Liver (tissue), 9 donors: ENCODE results near the gene RCAN2. TPM values are rescaled to one million over a fixed set of nuclear protein-coding genes. Genes with fewer than 3 reads are reported as not detected.

Source experiments
- DNase-seq: peaks from one replicate; pipeline ENCODE4 v3.0.0-alpha.2; 2017; ENCODE audit warnings: low spot score
- H3K27ac ChIP-seq, 2 donors: one replicate each; pipeline ENCODE4 v1.7.0; 2013; ENCODE audit warnings: inconsistent platforms in 2 of 2, low read length in 2 of 2, control low read depth in 1 of 2, low read depth in 1 of 2, mild to moderate bottlenecking in 1 of 2
- H3K27me3 ChIP-seq, 4 donors: one replicate each; pipeline versions ENCODE4 v1.6.1 to v1.7.0; 2013; ENCODE audit warnings: low read length in 3 of 4, inconsistent platforms in 1 of 4, mild to moderate bottlenecking in 1 of 4, moderate library complexity in 1 of 4; ENCODE audit not compliant: control insufficient read depth in 4 of 4, insufficient read depth in 4 of 4
- H3K36me3 ChIP-seq, 4 donors: one replicate each; pipeline versions ENCODE4 v1.6.1 to v1.7.0; 2013; ENCODE audit warnings: low read length in 3 of 4, mild to moderate bottlenecking in 3 of 4, low read depth in 1 of 4, moderate library complexity in 1 of 4; ENCODE audit not compliant: control insufficient read depth in 4 of 4, insufficient read depth in 3 of 4
- H3K4me1 ChIP-seq, 4 donors: one replicate each; pipeline versions ENCODE4 v1.6.1 to v1.7.0; 2013; ENCODE audit warnings: low read length in 3 of 4, mild to moderate bottlenecking in 3 of 4, moderate library complexity in 1 of 4; ENCODE audit not compliant: control insufficient read depth in 4 of 4, insufficient read depth in 4 of 4
- H3K4me3 ChIP-seq, 3 donors: one replicate each; pipeline versions ENCODE4 v1.6.1 to v1.7.0; 2013; ENCODE audit warnings: low read length in 3 of 3, control low read depth in 1 of 3, low read depth in 1 of 3, mild to moderate bottlenecking in 1 of 3
- H3K9ac ChIP-seq, 2 donors: one replicate each; pipeline ENCODE4 v1.7.0; 2013; ENCODE audit warnings: low read length in 2 of 2, mild to moderate bottlenecking in 2 of 2, moderate library complexity in 2 of 2, control low read depth in 1 of 2, low read depth in 1 of 2
- H3K9me3 ChIP-seq, 4 donors: one replicate each; pipeline versions ENCODE4 v1.6.1 to v1.7.0; 2013; ENCODE audit warnings: low read length in 3 of 4; ENCODE audit not compliant: control insufficient read depth in 4 of 4
- EGR1 ChIP-seq, 2 donors: IDR thresholded peaks; 2 replicates each; pipeline ENCODE4 v1.6.1; 2016 to 2018; ENCODE audit warnings: antibody characterized with exemption in 2 of 2, low read depth in 2 of 2
- FOXA1 ChIP-seq: IDR thresholded peaks from 2 replicates; pipeline ENCODE4 v1.6.1; 2016; ENCODE audit warnings: antibody characterized with exemption
- FOXA2 ChIP-seq: IDR thresholded peaks from 2 replicates; pipeline ENCODE4 v1.6.1; 2016; ENCODE audit warnings: antibody characterized with exemption
- GABPA ChIP-seq, 2 donors: IDR thresholded peaks in 1 of 2; conservative IDR thresholded peaks in 1 of 2; 2 replicates each; pipeline ENCODE4 v1.6.1; 2016; ENCODE audit warnings: antibody characterized with exemption in 2 of 2, mild to moderate bottlenecking in 1 of 2, moderate library complexity in 1 of 2
- HNF4A ChIP-seq, 2 donors: conservative IDR thresholded peaks; 2 replicates each; pipeline ENCODE4 v1.6.1; 2016; ENCODE audit warnings: antibody characterized with exemption in 2 of 2, mild to moderate bottlenecking in 2 of 2
- HNF4G ChIP-seq: IDR thresholded peaks from 2 replicates; pipeline ENCODE4 v1.6.1; 2016; ENCODE audit warnings: antibody characterized with exemption
- JUND ChIP-seq, 2 donors: IDR thresholded peaks; 2 replicates each; pipeline ENCODE4 v1.6.1; 2016; ENCODE audit warnings: antibody characterized with exemption in 2 of 2
- NR2F2 ChIP-seq: IDR thresholded peaks from 2 replicates; pipeline ENCODE4 v1.6.1; 2016; ENCODE audit warnings: antibody characterized with exemption
- RAD21 ChIP-seq, 2 donors: IDR thresholded peaks; 2 replicates each; pipeline ENCODE4 v1.6.1; 2016; ENCODE audit warnings: antibody characterized with exemption in 2 of 2, mild to moderate bottlenecking in 2 of 2
- RXRA ChIP-seq, 2 donors: IDR thresholded peaks; 2 replicates each; pipeline ENCODE4 v1.6.1; 2017 to 2018; ENCODE audit warnings: antibody characterized with exemption in 2 of 2, mild to moderate bottlenecking in 1 of 2
- SP1 ChIP-seq: IDR thresholded peaks from 2 replicates; pipeline ENCODE4 v1.6.1; 2018; ENCODE audit warnings: antibody characterized with exemption, mild to moderate bottlenecking
- TAF1 ChIP-seq: conservative IDR thresholded peaks from 2 replicates; pipeline ENCODE4 v1.6.1; 2016; ENCODE audit warnings: antibody characterized with exemption, mild to moderate bottlenecking
- YY1 ChIP-seq: IDR thresholded peaks from 2 replicates; pipeline ENCODE4 v1.6.1; 2016; ENCODE audit warnings: antibody characterized with exemption, mild to moderate bottlenecking
- WGBS: extraction: QIAGEN DNeasy Blood & Tissue Kit; methylation state at CpG from one replicate; pipeline ENCODE4 v1.1.7; 2013; 5-methylcytosine and 5-hydroxymethylcytosine counted together
- polyA plus RNA-seq, 2 donors: library from polyadenylated mRNA; stranded (reverse) in 1 of 2; unstranded in 1 of 2; fragments of 200-250 nt in 1 of 2; fragments of >200 nt in 1 of 2; fragmentation: Nextera tagmentation in 1 of 2; extraction: Ambion mirVana in 1 of 2; gene quantifications; one replicate each; pipeline versions ENCODE4 v1.2.1 to v1.2.3, GENCODE V29; 2013 to 2015
- total RNA-seq, 2 donors: library from RNA; depleted of rRNA; stranded (reverse); fragments of >200 nt; gene quantifications; one replicate each; pipeline ENCODE4 v1.2.3, GENCODE V29; 2014
- TF ChIP-seq, protein P1 (sequence below): IDR thresholded peaks from 2 replicates; pipeline ENCODE4 v1.6.1; 2016; ENCODE audit warnings: antibody characterized with exemption
- TF ChIP-seq, protein P2 (sequence below): IDR thresholded peaks from 2 replicates; pipeline ENCODE4 v1.6.1; 2016; ENCODE audit warnings: antibody characterized with exemption
- TF ChIP-seq, protein P3 (sequence below): IDR thresholded peaks from 2 replicates; pipeline ENCODE4 v1.6.1; 2016; ENCODE audit warnings: antibody characterized with exemption
- TF ChIP-seq, protein P4 (sequence below): fragments of 150-350 bp; IDR thresholded peaks from 2 replicates; pipeline ENCODE4 v1.5.1; 2017; ENCODE audit warnings: improper control_type of control experiment, low read depth, low read length; ENCODE audit not compliant: missing input control
- TF ChIP-seq, protein P5 (sequence below): IDR thresholded peaks from 2 replicates; pipeline ENCODE4 v1.6.1; 2016; ENCODE audit warnings: antibody characterized with exemption, mild to moderate bottlenecking
- donor health status: healthy.
- donor health status: healthy.
- donor health status: healthy.
- donor health status: healthy.
- donor health status: healthy.

RCAN2 gene
- total and polyA plus RNA-seq, 4 donors = 0.19 to 8.2 (median 2.4) TPM

DNA sequence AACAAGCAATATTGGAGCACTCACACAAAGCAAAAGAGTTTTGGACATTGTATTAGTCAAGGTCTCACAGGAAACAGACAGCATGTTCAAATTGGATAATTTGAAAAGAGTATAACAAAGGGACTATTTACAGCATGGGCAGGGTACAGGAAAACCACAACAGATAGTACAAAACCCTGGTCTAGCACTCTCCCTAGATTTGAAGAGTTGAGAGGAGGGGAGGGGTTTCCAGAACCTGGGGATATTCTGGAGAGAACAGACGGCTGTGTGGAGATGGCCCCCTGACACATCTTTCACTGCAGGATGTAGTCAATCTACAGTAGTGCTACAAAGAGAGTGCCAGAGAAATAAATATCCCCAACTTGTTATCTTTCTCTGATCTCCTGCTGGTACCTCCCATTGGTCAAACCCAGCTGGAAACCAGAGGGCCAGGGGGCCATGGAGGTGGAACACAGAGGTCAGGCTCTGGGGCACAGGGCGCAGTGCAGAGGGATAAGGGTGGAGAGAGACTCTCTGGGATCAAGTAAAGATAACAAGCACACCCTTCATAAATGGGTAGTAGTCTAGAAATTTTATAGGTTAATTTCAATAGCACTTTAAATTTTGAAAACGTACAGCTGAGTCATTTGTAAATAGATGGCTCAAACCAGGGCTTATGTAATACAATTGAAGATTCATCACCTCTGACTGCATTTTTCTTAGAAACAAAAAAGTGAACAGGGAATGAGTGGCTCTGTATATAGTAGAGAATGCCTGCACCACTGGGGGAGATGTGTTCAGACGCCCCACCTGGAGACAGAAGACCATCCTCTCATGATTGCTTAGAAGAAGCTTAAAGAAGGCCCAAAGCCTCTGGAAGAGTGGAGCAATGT is 25.7 kb downstream of the RCAN2 start (continued):
- TF ChIP-seq GABPA (IDR thresholded peaks at IDR 0.05 in 1 of 2, conservative IDR thresholded peaks at IDR 0.05 in 1 of 2) (no peak), EGR1 (IDR thresholded peaks at IDR 0.05; ENCODE audit: low read depth in 2 of 2) (no peak), HNF4A (conservative IDR thresholded peaks at IDR 0.05) (no peak), SP1 (no peak), HNF4G (no peak), FOXA1 (no peak)

DNA sequence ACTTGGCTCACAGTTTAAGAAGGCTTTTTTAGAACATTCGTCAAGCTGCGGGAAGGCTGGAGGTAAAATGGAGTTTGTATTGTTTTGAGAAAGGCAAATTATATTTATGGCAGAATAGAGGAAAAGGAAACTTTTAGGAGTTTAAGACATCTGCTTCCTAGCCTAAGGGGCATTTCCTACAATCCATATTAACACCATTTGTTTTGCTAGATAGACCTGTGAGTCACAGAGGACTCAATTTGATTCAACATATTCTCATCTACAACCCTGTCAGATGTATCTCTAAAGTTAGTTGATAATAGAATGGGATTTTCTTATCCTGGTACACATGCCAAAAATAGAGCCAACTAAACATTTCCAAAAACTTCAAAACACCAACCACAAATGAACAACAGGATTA is 35.0 kb downstream of the RCAN2 start:
- Histone ChIP-seq H3K4me1 (no peaks in the 10 kb centered on the region), H3K27me3 (no peaks in the 10 kb centered on the region), H3K36me3 (no peaks in the 10 kb centered on the region), H3K27ac (no peak overlapping the region), H3K9ac (no peak overlapping the region), H3K9me3 (no peaks in the 10 kb centered on the region), H3K4me3 (no peak overlapping the region)
- TF ChIP-seq RAD21 (IDR thresholded peaks at IDR 0.05) (no peak), NR2F2 (no peak), FOXA2 (no peak), RXRA (IDR thresholded peaks at IDR 0.05) (no peak), FOXA1 (no peak), EGR1 (IDR thresholded peaks at IDR 0.05; ENCODE audit: low read depth in 2 of 2) (no peak), TAF1 (no peak), JUND (IDR thresholded peaks at IDR 0.05) (no peak), HNF4A (conservative IDR thresholded peaks at IDR 0.05) (no peak), YY1 (no peak), GABPA (IDR thresholded peaks at IDR 0.05 in 1 of 2, conservative IDR thresholded peaks at IDR 0.05 in 1 of 2) (no peak), SP1 (no peak), HNF4G (no peak)
- TF ChIP-seq, protein P1, sequence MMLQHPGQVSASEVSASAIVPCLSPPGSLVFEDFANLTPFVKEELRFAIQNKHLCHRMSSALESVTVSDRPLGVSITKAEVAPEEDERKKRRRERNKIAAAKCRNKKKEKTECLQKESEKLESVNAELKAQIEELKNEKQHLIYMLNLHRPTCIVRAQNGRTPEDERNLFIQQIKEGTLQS = no peak
- TF ChIP-seq, protein P2, sequence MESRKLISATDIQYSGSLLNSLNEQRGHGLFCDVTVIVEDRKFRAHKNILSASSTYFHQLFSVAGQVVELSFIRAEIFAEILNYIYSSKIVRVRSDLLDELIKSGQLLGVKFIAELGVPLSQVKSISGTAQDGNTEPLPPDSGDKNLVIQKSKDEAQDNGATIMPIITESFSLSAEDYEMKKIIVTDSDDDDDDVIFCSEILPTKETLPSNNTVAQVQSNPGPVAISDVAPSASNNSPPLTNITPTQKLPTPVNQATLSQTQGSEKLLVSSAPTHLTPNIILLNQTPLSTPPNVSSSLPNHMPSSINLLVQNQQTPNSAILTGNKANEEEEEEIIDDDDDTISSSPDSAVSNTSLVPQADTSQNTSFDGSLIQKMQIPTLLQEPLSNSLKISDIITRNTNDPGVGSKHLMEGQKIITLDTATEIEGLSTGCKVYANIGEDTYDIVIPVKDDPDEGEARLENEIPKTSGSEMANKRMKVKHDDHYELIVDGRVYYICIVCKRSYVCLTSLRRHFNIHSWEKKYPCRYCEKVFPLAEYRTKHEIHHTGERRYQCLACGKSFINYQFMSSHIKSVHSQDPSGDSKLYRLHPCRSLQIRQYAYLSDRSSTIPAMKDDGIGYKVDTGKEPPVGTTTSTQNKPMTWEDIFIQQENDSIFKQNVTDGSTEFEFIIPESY = no peak
- TF ChIP-seq, protein P3, sequence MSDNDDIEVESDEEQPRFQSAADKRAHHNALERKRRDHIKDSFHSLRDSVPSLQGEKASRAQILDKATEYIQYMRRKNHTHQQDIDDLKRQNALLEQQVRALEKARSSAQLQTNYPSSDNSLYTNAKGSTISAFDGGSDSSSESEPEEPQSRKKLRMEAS = no peak
- TF ChIP-seq, protein P4, sequence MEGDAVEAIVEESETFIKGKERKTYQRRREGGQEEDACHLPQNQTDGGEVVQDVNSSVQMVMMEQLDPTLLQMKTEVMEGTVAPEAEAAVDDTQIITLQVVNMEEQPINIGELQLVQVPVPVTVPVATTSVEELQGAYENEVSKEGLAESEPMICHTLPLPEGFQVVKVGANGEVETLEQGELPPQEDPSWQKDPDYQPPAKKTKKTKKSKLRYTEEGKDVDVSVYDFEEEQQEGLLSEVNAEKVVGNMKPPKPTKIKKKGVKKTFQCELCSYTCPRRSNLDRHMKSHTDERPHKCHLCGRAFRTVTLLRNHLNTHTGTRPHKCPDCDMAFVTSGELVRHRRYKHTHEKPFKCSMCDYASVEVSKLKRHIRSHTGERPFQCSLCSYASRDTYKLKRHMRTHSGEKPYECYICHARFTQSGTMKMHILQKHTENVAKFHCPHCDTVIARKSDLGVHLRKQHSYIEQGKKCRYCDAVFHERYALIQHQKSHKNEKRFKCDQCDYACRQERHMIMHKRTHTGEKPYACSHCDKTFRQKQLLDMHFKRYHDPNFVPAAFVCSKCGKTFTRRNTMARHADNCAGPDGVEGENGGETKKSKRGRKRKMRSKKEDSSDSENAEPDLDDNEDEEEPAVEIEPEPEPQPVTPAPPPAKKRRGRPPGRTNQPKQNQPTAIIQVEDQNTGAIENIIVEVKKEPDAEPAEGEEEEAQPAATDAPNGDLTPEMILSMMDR = no peak
- TF ChIP-seq, protein P5, sequence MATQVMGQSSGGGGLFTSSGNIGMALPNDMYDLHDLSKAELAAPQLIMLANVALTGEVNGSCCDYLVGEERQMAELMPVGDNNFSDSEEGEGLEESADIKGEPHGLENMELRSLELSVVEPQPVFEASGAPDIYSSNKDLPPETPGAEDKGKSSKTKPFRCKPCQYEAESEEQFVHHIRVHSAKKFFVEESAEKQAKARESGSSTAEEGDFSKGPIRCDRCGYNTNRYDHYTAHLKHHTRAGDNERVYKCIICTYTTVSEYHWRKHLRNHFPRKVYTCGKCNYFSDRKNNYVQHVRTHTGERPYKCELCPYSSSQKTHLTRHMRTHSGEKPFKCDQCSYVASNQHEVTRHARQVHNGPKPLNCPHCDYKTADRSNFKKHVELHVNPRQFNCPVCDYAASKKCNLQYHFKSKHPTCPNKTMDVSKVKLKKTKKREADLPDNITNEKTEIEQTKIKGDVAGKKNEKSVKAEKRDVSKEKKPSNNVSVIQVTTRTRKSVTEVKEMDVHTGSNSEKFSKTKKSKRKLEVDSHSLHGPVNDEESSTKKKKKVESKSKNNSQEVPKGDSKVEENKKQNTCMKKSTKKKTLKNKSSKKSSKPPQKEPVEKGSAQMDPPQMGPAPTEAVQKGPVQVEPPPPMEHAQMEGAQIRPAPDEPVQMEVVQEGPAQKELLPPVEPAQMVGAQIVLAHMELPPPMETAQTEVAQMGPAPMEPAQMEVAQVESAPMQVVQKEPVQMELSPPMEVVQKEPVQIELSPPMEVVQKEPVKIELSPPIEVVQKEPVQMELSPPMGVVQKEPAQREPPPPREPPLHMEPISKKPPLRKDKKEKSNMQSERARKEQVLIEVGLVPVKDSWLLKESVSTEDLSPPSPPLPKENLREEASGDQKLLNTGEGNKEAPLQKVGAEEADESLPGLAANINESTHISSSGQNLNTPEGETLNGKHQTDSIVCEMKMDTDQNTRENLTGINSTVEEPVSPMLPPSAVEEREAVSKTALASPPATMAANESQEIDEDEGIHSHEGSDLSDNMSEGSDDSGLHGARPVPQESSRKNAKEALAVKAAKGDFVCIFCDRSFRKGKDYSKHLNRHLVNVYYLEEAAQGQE = no peak
- 97% methylated on average over 2 of the region's 2 CpGs for WGBS
- no peak for DNase-seq
